Epidermal melanocyte (primary cell): ENCODE measurements around the gene CDC20.
"Not testable (repeated sequence)": the region's sequence is repeated elsewhere in the genome, so short reads cannot be mapped to it uniquely, and the experiment has no call there.

ENCODE experiments used
- DNase-seq: peaks from one replicate; pipeline ENCODE4 v3.0.0; 2011; ENCODE audit warnings: low spot score; ENCODE audit not compliant: insufficient read length

CDC20 gene

GRCh38 chr1:43357251-43357650 lies 1.5 kb upstream of the CDC20 start:
- DNase-seq = no peak

DNA sequence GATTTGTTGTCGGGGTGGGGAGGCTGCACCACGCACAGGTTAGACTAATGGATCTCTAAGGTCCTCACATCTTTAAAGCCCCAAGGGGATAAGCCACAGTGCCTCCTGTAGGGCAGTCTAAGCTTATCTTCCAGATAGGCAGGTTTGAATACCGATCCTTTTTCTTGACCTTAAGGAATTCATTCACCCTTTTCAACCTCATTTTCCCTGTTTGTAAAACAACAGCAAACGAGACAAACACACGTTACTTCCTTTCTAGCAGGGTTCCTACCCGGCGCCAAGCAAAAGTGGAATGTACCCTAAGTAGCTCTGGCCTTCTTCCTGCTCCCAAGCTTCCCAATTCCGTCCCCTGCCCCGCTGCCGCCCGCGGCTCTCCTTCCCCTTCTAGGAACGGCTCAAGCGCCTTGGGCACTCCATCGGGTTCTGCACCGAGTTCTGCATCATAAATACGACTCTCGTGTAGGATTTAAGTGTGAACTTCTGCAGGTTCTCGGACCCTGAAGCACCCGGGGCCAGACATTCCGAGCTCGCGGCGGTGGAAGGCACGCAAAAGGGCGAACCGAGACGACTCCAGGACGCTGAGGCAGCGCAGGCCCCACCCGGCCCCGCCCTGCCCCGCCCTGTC lies 548 bp upstream of the CDC20 start:
- DNase-seq = no peak

- no peak for DNase-seq
These were observed 915 bp downstream of the CDC20 start for GRCh38 chr1:43359696-43360095.

DNA sequence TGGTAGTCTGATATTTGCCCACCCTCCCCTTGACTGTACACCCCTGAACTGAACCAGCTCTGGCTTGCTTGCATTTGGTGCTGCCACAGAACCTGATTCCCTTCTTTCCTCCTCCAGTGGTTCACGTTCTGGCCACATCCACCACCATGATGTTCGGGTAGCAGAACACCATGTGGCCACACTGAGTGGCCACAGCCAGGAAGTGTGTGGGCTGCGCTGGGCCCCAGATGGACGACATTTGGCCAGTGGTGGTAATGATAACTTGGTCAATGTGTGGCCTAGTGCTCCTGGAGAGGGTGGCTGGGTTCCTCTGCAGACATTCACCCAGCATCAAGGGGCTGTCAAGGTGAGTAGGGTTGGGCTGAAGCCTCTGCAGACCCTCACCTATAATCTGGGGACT lies 1.8 kb downstream of the CDC20 start:
- DNase-seq = no peak

DNA sequence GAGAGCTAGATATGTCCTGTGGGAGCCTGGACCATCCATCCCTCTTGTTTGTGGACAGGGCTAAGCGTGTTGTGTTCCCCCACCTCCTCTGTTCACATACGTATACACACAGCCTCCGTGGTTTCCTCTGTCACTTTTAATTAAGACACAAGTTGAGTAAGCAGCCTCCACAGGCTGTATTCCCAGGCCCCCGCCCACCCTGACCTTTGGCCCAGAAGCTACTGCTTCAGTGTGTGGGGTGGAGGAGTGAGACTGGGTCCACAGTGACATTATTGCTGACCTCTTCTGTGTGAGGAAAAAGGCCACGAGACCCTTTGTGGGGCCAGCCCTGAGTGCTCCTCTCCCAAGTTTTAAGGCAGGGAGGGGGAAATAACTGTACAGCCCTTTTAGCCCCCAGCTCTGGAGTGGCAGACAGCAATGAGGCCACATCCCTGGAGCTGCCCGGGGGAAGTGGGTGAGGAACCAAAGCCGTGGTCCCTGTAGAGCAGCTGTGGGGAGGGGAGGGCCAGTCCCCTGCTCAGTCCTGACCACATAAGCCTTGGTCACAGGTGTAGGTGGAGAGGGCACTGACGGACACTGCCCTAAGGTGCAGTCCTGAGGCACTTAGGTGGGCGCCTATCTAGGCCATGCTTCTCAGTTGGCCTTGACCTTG lies 4.6 kb downstream of the CDC20 start:
- no peak for DNase-seq

DNA sequence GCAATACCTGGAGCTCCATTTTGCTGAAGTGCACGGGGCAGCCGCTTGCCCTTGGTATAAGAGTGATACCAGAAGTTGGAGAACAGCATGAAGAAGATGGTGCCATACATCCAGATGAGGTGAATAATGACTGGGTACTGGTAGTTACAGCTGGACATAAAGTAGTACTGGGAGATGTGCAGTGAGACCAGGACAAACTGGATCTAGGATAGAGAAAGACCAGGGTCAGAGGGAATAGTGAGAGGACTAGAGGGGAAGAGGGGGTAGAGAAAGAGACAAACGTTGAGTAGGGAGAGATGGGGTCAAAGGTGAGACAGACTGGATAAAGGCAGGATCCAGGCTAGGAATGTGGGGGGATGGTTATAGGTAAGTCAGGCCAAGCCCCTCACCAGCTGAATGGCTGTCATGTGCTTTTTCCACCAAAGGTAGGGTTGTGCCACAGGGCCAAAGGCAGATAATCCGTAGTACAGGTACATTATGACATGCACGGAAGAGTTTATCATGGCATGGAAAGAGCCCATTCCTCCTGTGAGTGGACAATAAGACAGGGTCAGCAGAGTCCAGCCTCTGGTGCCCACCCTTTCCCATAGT lies 5.2 kb downstream of the CDC20 start:
- no peak for DNase-seq

GRCh38 chr1:43365678-43366077 lies 6.9 kb downstream of the CDC20 start:
- no peak for DNase-seq

DNA sequence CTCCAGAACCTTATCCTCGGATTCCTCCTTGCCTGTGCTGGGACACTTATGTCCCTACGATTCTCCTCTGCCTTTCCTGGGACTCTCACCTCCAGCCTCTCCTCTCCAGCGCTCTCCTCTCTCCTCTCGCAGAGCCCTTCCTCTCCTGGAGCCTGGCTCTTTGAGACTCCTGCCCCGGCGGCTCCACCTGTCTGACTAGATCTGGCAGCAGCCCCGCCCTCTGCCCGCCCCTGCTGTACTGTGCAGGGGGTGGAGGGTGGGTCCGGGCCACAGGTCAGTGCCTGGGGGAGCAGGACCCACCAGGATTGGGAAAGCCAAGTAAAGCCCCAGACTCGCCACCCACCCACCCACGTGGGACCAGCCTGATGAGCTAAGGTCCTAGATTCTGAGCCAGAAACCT lies 7.4 kb downstream of the CDC20 start:
- DNase-seq = no peak

DNA sequence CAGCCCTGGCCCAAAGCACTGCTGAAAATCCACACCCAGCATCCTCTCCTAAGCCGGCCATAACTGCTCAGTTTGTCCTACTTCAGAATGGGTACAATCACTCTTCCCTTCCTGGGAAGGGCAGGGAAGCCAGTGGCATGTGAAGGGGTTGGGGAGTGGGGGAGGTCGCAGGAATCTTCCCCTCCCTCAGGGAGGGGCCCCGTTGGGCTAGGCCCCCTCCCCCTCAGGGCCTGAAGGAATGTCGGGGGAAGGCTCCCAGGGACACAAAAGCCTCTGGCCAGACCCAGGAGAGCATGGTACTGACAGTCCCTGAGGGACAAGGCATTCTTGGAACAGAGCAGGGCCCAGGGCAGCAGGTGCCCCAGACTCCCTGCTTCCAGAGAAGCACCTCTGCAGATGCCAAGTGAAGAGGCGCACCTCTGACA lies 7.8 kb downstream of the CDC20 start:
- DNase-seq = no peak

GRCh38 chr1:43367026-43367903 lies 8.5 kb downstream of the CDC20 start:
- no peak for DNase-seq

DNA sequence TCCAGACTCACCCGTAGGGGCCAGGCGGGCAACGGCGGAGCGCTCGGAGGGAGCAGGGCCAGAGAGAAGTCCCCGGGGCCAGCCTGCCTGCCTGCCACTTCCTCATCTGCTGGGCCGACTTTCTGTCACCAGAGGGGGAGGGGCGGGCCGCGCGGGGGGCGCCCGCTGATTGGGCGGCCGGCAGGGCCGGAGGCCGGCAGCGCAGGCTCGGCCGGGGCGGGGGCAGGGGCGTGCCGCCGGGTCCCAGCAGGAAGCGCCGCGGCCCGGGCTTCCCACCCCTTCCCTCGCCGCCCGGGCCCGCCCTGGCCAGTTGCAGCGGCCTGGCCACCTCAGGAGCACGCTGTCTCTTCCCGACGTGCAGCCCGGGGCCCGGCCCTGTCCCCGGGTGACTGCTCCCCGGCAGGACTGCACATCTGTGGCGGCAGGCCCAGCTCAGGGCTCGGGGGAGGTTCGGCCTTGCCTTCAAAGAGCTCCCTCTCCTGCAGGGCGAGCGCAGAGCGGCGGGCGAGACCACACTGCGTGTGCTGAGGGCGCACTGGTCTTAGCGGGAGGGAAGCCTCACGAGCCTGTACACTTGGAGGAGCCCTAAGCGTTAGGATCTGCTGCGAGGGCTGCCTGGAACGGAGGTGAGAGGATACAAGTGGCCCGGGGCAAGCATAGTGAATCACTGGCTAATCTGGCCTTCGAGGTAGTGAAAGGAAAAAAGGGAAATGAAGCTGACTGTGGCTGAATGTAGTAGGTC lies 9.3 kb downstream of the CDC20 start, which contains the start of gene ELOVL1:
Gene ELOVL1, minus strand, starts transcription at position 108 of the 742 bp plus-strand sequence. CDS start 2,402 bp downstream, outside the sequence.
- peak; percentile 86 for DNase-seq

GRCh38 chr1:43368646-43369020 lies 9.9 kb downstream of the CDC20 start:
- no peak for DNase-seq

- not testable (repeated sequence) for DNase-seq
These were observed 11.0 kb downstream of the CDC20 start for GRCh38 chr1:43369779-43370178.

DNA sequence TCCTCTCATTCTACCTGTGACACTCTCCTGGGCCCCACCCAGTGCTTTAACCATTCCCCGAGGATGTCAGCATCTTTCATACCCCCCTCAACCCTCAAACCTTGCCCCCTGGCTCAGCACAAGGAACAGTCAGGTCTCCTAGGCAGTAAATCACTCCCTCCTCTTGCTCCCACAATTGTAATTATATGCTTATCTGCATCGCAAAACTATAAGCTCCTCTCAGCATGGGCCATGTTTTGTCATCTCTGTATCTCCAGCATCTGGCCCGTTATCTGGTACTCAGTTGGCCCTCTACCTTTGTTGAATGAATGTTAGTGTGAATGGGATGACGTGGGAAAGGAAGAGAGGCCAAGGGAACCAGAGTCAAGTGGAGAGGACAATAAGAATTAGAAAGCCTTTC lies 11.8 kb downstream of the CDC20 start:
- DNase-seq = no peak

DNA sequence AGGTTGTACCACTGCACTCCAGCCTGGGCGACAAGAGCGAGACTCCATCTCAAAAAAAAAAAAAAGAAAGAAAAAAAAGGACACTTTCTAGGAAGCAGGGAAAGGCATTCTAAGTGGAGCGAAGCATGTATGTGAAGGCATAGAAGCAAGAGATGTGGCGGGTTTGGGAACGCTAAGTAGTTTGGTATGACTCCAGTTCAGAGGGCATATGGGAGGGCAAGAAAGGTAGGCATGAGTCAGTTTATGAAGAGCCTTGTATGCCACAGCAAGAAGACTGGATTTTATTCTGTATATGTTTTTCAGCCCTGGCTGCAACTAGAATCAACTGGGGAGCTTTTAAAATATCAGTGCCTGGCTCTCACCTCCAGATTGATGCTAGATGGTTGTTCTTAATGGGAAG lies 13.4 kb downstream of the CDC20 start:
- no peak for DNase-seq

DNA sequence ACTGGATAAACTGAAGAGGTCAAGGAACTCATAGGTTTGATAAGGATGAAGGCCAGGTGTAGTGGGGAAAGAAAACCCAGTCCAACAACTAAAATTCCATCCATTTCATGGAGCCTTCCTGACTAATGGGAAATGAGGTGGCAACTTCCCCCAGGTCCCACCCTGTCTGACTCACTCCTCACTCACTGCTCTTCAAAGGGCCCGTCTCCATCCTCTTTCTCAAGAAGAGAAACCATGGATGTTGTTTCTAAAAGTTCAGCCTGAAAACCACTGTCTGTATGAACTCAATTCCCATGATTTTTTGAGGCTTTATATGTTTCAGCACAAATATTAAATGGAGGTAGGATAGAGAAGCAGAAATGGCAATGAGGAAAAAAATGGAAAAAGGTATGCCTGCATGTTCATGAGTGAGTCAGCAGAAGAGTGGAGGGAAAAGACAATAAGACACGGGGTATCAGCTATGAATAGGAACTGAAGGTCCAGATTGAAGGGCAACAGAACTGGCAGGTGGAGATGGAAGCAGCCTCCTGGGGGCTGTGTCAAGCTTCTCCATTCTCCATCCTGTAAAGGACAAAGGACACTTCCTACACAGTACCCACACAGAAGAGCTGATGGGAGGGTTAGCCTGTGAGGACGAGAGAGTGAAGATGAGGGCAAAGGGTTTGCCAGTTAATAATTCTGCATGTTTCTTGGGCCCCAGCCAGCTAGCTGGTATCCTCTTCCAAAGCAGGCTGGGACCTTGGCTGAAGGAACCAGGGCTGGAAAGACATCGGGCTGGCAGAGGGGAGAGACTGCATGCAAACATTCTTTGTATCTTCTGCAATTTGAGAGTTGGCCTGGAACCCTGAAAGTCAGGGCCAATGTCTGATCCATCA lies 14.5 kb downstream of the CDC20 start:
- no peak for DNase-seq

GRCh38 chr1:43376723-43377235 lies 18.0 kb downstream of the CDC20 start:
- DNase-seq = no peak

DNA sequence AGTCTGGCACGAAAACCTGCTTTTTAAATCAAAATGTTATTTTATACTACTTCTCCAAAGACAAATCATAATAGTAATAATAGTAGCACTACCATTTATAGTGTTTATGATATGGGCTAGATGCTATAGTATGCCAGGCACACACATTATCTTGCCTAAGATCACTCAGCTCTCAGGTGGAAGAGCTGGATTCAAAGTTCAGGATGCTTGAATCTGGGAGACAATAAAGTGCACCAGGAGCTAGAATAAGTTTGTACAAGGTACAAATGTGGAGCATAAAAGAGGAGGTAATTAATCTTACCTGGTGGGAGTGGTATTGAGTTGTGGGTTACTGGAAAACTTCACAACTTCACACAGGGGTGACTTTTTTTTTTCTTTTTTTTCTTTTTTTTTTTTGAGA lies 19.1 kb downstream of the CDC20 start:
- no peak for DNase-seq

- no peak for DNase-seq
These were observed 20.7 kb downstream of the CDC20 start for GRCh38 chr1:43379476-43379875.

DNA sequence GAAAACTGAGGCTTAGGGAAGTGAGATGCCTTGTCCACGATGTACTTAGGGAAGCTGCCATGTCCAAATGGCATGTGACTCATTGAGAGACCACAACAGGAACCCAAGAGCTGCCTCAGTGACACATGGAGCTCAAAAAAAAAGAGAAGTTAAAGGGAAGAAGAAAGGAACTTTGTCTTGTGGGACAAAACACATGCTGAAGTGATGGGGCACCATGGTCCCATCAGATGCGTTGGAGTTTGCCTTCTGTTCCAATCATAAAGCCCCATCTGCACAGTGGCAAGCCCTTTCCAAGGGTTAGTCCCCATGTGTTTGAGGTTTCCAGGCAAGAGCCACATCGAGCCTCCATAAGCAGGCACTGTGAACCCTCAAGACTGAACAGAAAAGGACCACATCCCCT lies 22.8 kb downstream of the CDC20 start:
- no peak for DNase-seq
